ENCODE results near the gene GJA1.
"Not testable (repeated sequence)": the region's sequence is repeated elsewhere in the genome, so short reads cannot be mapped to it uniquely, and the experiment has no call there.

GRCh38 chr6:121448528-121448927 lies 13.1 kb downstream of the GJA1 start:
- not testable (repeated sequence) for TF ChIP-seq GATA2 (CRISPR knock-in tag; IDR thresholded peaks at IDR 0.05); CTCF (IDR thresholded peaks at IDR 0.05); GABPA (IDR thresholded peaks at IDR 0.05; ENCODE audit: low read depth); TEAD4 (IDR thresholded peaks at IDR 0.05; ENCODE audit: borderline replicate concordance, insufficient read depth); ZBTB33 (IDR thresholded peaks at IDR 0.05; ENCODE audit: borderline replicate concordance, low read depth); CHD2 (IDR thresholded peaks at IDR 0.05; ENCODE audit: low read length, partially characterized antibody); USF2 (IDR thresholded peaks at IDR 0.05; ENCODE audit: borderline replicate concordance, low read depth, low read length); POLR2AphosphoS5 (IDR thresholded peaks at IDR 0.05; ENCODE audit: low read depth, low read length); YY1 (IDR thresholded peaks at IDR 0.05; ENCODE audit: low read depth)

All from SK-N-SH (cell line).